Activated CD4-positive, alpha-beta T cell treated with anti-CD3 and anti-CD28 coated beads, Interleukin-2, amount 10 ng/mL, durations not matched to agents 7 days and 5 days (primary cell): ENCODE measurements around the gene GALNT14. TPM values are rescaled to one million over a fixed set of nuclear protein-coding genes. Genes with fewer than 3 reads are reported as not detected.

Source experiments
- CTCF ChIA-PET: fragments of 350-600 bp; sonication (Branson Sonifier 250); formaldehyde crosslinking; loops from one replicate; lab custom pipeline; 2021; ENCODE audit warnings: antibody characterized with exemption; lab: Charles Lee
- POLR2A ChIA-PET: fragments of 350-600 bp; sonication (Branson Sonifier 250); formaldehyde crosslinking; loops from one replicate; lab custom pipeline; 2021; ENCODE audit warnings: antibody characterized with exemption; lab: Charles Lee
- DNase-seq: peaks from one replicate; pipeline ENCODE4 v3.0.0-alpha.2; 2020
- H3K27ac Mint-ChIP-seq: one replicate; pipeline ENCODE4 v1.8.0; 2021; ENCODE audit warnings: mild to moderate bottlenecking, moderate library complexity, mixed read lengths
- H3K27me3 Mint-ChIP-seq: one replicate; pipeline ENCODE4 v1.8.0; 2021; ENCODE audit warnings: mixed read lengths
- H3K36me3 Mint-ChIP-seq: one replicate; pipeline ENCODE4 v1.8.0; 2021; ENCODE audit warnings: low read depth, mixed read lengths
- H3K4me1 Mint-ChIP-seq: one replicate; pipeline ENCODE4 v1.8.0; 2021; ENCODE audit warnings: mixed read lengths
- H3K4me3 Mint-ChIP-seq: one replicate; pipeline ENCODE4 v1.8.0; 2021; ENCODE audit warnings: mild to moderate bottlenecking, moderate library complexity, mixed read lengths
- H3K9me3 Mint-ChIP-seq: one replicate; pipeline ENCODE4 v1.8.0; 2021; ENCODE audit warnings: mixed read lengths
- total RNA-seq, 2 experiments: library from RNA; stranded (reverse); gene quantifications; one replicate each; pipeline ENCODE4 v1.2.3, GENCODE V29; 2021

The GALNT14 gene
- total RNA-seq, 2 experiments from 2014 or later: not detected

GRCh38 chr2:31003749-31004148 is 134.5 kb downstream of the GALNT14 start:
- ChIA-PET CTCF (no interaction called here), POLR2A (no interaction called here)
- Mint-ChIP-seq H3K27me3 (peaks cover 5% of the 10 kb centered on the region), H3K9me3 (no peaks in the 10 kb centered on the region), H3K36me3 (no peaks in the 10 kb centered on the region), H3K27ac (no peak overlapping the region), H3K4me1 (no peaks in the 10 kb centered on the region), H3K4me3 (no peak overlapping the region)
- DNase-seq: no peak

GRCh38 chr2:31002537-31003150 is 135.6 kb downstream of the GALNT14 start:
- no peaks in the 10 kb centered on the region for H3K4me1 Mint-ChIP-seq
- CTCF ChIA-PET: no interaction called here
- H3K27me3 Mint-ChIP-seq: peaks cover 5% of the 10 kb centered on the region

DNA sequence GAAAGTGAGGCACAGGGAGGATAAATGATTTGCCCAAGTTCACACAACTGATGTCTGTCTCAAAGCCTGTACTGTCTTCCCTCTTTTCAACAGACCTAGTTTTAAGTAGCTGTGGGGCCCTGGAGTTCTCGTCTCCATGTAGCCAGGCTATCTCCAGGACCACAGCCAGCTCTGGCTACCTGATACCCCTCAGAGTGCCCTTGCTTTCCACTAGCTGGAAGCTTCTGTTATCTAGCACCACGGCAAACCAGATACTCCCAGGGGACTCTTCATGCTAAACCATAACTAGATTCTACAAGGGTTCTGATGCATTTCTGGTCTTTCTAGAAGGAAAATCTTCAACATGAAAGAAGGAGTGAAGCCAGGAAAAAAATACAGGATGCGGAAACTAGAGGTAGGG is 137.3 kb downstream of the GALNT14 start:
- POLR2A ChIA-PET: no interaction called here
- DNase-seq: no peak
- Mint-ChIP-seq H3K4me1 (no peaks in the 10 kb centered on the region), H3K27me3 (peaks cover 5% of the 10 kb centered on the region), H3K27ac (no peak overlapping the region), H3K9me3 (no peaks in the 10 kb centered on the region), H3K4me3 (no peak overlapping the region), H3K36me3 (no peaks in the 10 kb centered on the region)
- CTCF ChIA-PET: interaction anchor here (0.6 kb wide), 1 partner anchor 1014 kb away, joined by 3 read pairs; no protein-coding TSS in a partner anchor

More at GRCh38 chr2:31002537-31003150, 135.6 kb downstream of the GALNT14 start:
- no peaks in the 10 kb centered on the region for H3K36me3 Mint-ChIP-seq
- H3K27ac Mint-ChIP-seq: no peak overlapping the region
- H3K4me3 Mint-ChIP-seq: no peak overlapping the region
- no peaks in the 10 kb centered on the region for H3K9me3 Mint-ChIP-seq
- POLR2A ChIA-PET: no interaction called here
- no peak for DNase-seq

- Mint-ChIP-seq H3K4me1 (no peaks in the 10 kb centered on the region), H3K36me3 (no peaks in the 10 kb centered on the region), H3K9me3 (no peaks in the 10 kb centered on the region), H3K4me3 (no peak overlapping the region), H3K27ac (no peak overlapping the region), H3K27me3 (peaks cover 5% of the 10 kb centered on the region)
- ChIA-PET CTCF (no interaction called here), POLR2A (no interaction called here)
- no peak for DNase-seq
These were observed 139.6 kb downstream of the GALNT14 start for GRCh38 chr2:30998672-30999071.

- ChIA-PET CTCF (no interaction called here), POLR2A (no interaction called here)
- no peaks in the 10 kb centered on the region for H3K27me3 Mint-ChIP-seq
- H3K4me3 Mint-ChIP-seq: no peak overlapping the region
- no peak overlapping the region for H3K27ac Mint-ChIP-seq
- H3K9me3 Mint-ChIP-seq: no peaks in the 10 kb centered on the region
- DNase-seq: no peak
- H3K36me3 Mint-ChIP-seq: no peaks in the 10 kb centered on the region
- H3K4me1 Mint-ChIP-seq: no peaks in the 10 kb centered on the region
These were observed 140.3 kb downstream of the GALNT14 start for GRCh38 chr2:30997979-30998378.

GRCh38 chr2:30994227-30995056 is 143.8 kb downstream of the GALNT14 start:
- Mint-ChIP-seq H3K27me3 (no peaks in the 10 kb centered on the region), H3K9me3 (no peaks in the 10 kb centered on the region), H3K27ac (no peak overlapping the region), H3K4me1 (no peaks in the 10 kb centered on the region), H3K4me3 (no peak overlapping the region), H3K36me3 (no peaks in the 10 kb centered on the region)
- no peak for DNase-seq
- ChIA-PET CTCF (no interaction called here), POLR2A (no interaction called here)

DNA sequence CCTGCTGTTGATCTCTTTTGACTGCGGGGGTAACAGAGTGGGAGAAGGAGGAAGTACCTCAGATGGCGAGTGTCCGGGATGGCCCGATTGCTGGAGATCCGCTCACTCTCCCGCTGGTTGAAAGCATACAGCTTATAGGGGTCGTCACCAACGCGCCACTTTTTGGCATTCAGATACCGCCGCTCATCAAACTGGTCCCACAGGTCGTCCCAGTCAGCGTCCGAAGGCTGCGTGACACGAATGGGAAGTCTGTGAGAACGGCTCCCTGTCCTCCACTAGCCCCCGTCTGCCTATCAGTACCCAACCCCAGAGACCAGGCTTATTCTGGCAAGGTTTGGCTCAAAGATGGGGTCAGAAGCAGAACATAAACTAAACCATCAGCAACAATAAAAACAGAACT is 145.5 kb downstream of the GALNT14 start:
- POLR2A ChIA-PET: no interaction called here
- no peaks in the 10 kb centered on the region for H3K27me3 Mint-ChIP-seq
- DNase-seq: no peak
- no peak overlapping the region for H3K4me3 Mint-ChIP-seq
- H3K36me3 Mint-ChIP-seq: no peaks in the 10 kb centered on the region
- H3K4me1 Mint-ChIP-seq: no peaks in the 10 kb centered on the region
- H3K27ac Mint-ChIP-seq: no peak overlapping the region
- no peaks in the 10 kb centered on the region for H3K9me3 Mint-ChIP-seq
- CTCF ChIA-PET: no interaction called here

DNA sequence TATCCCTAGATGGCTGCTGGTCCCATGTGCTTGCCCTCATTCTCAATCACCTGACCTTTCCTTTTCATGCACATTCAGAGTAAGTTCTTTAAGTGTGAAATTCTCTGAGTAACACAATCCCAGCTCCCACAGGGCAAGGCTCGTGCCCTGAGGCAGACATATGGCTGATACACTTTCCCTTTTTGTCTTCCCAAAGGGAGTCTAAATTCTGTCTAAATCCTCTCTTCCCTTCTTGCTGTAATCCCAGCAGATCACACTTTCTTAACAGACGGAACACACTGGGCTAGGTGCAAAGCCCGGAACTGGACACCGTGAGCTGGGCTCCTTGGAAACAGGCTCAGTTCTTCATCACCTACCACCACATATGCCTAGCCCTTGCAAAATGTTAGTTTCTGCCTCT is 147.6 kb downstream of the GALNT14 start:
- Mint-ChIP-seq H3K9me3 (no peaks in the 10 kb centered on the region), H3K4me3 (no peak overlapping the region), H3K4me1 (no peaks in the 10 kb centered on the region), H3K36me3 (no peaks in the 10 kb centered on the region), H3K27me3 (no peaks in the 10 kb centered on the region), H3K27ac (no peak overlapping the region)
- ChIA-PET POLR2A (no interaction called here), CTCF (no interaction called here)
- no peak for DNase-seq

GRCh38 chr2:30990176-30990575 is 148.1 kb downstream of the GALNT14 start:
- Mint-ChIP-seq H3K36me3 (no peaks in the 10 kb centered on the region), H3K4me3 (no peak overlapping the region), H3K27ac (no peak overlapping the region), H3K4me1 (no peaks in the 10 kb centered on the region), H3K27me3 (no peaks in the 10 kb centered on the region), H3K9me3 (no peaks in the 10 kb centered on the region)
- ChIA-PET POLR2A (no interaction called here), CTCF (no interaction called here)
- DNase-seq: no peak

- Mint-ChIP-seq H3K4me1 (no peaks in the 10 kb centered on the region), H3K9me3 (no peaks in the 10 kb centered on the region), H3K27me3 (no peaks in the 10 kb centered on the region), H3K4me3 (no peak overlapping the region), H3K27ac (no peak overlapping the region), H3K36me3 (no peaks in the 10 kb centered on the region)
- ChIA-PET POLR2A (no interaction called here), CTCF (no interaction called here)
- no peak for DNase-seq
These were observed 148.5 kb downstream of the GALNT14 start for GRCh38 chr2:30989746-30990145.

GRCh38 chr2:30987566-30987965 is 150.7 kb downstream of the GALNT14 start:
- POLR2A ChIA-PET: no interaction called here

GRCh38 chr2:30986231-30986580 is 152.0 kb downstream of the GALNT14 start:
- POLR2A ChIA-PET: no interaction called here
- no peaks in the 10 kb centered on the region for H3K27me3 Mint-ChIP-seq

More at GRCh38 chr2:30987566-30987965, 150.7 kb downstream of the GALNT14 start:
- no peak for DNase-seq
- H3K27ac Mint-ChIP-seq: no peak overlapping the region
- H3K4me1 Mint-ChIP-seq: no peaks in the 10 kb centered on the region
- no peaks in the 10 kb centered on the region for H3K27me3 Mint-ChIP-seq
- no peaks in the 10 kb centered on the region for H3K36me3 Mint-ChIP-seq
- CTCF ChIA-PET: interaction anchor here (1.1 kb wide), 1 partner anchor 9 kb away, joined by 3 read pairs; no protein-coding TSS in a partner anchor
- H3K9me3 Mint-ChIP-seq: no peaks in the 10 kb centered on the region
- H3K4me3 Mint-ChIP-seq: no peak overlapping the region

GRCh38 chr2:30985493-30986230 is 152.6 kb downstream of the GALNT14 start:
- H3K9me3 Mint-ChIP-seq: no peaks in the 10 kb centered on the region
- no peak overlapping the region for H3K27ac Mint-ChIP-seq
- POLR2A ChIA-PET: no interaction called here
- H3K36me3 Mint-ChIP-seq: no peaks in the 10 kb centered on the region
- H3K4me1 Mint-ChIP-seq: no peaks in the 10 kb centered on the region
- no peaks in the 10 kb centered on the region for H3K27me3 Mint-ChIP-seq
- H3K4me3 Mint-ChIP-seq: no peak overlapping the region
- CTCF ChIA-PET: no interaction called here
- DNase-seq: no peak

More at GRCh38 chr2:30986231-30986580, 152.0 kb downstream of the GALNT14 start:
- no peak overlapping the region for H3K4me3 Mint-ChIP-seq
- no peaks in the 10 kb centered on the region for H3K4me1 Mint-ChIP-seq
- no peaks in the 10 kb centered on the region for H3K36me3 Mint-ChIP-seq
- CTCF ChIA-PET: no interaction called here
- H3K27ac Mint-ChIP-seq: no peak overlapping the region
- DNase-seq: no peak
- no peaks in the 10 kb centered on the region for H3K9me3 Mint-ChIP-seq
